BLaER1 treated with 17β-estradiol and CSF1 and Interleukin-3, amounts not matched to agents 10 nM and 100 nM (cell line): ENCODE measurements around the gene SCAPER.

Source experiments
- H3K27ac ChIP-seq, 11 experiments: shearing (Covaris generic); formaldehyde crosslinking; 2 replicates each; pipeline ENCODE4 v1.8.1; 2022
- H3K27me3 ChIP-seq, 11 experiments: shearing (Covaris generic); formaldehyde crosslinking; 2 replicates each; pipeline ENCODE4 v1.8.1; 2022
- H3K36me3 ChIP-seq, 11 experiments: shearing (Covaris generic); formaldehyde crosslinking; 2 replicates each; pipeline ENCODE4 v1.8.1; 2022
- H3K4me1 ChIP-seq, 10 experiments: shearing (Covaris generic); formaldehyde crosslinking; 2 replicates each; pipeline ENCODE4 v1.8.1; 2022
- H3K4me2 ChIP-seq, 11 experiments: shearing (Covaris generic); formaldehyde crosslinking; 2 replicates each; pipeline ENCODE4 v1.8.1; 2022
- H3K4me3 ChIP-seq, 10 experiments: shearing (Covaris generic); formaldehyde crosslinking; 2 replicates each; pipeline ENCODE4 v1.8.1; 2022
- H3K9ac ChIP-seq, 11 experiments: shearing (Covaris generic); formaldehyde crosslinking; 2 replicates each; pipeline ENCODE4 v1.8.1; 2022
- H3K9me3 ChIP-seq, 11 experiments: shearing (Covaris generic); formaldehyde crosslinking; replicated peaks in 1 of 11; 2 replicates each; pipeline ENCODE4 v1.8.1; 2022
- H4K20me1 ChIP-seq, 11 experiments: shearing (Covaris generic); formaldehyde crosslinking; 2 replicates each; pipeline ENCODE4 v1.8.1; 2022
- Cebpa-rat ChIP-seq, 11 experiments: shearing (Covaris generic); IDR thresholded peaks; 2 replicates each; pipeline ENCODE4 v1.8.1; 2022

The SCAPER gene

GRCh38 chr15:76684002-76684401 lies 221.1 kb downstream of the SCAPER start:
- no peak overlapping the region for H3K4me3 ChIP-seq
- H3K27ac ChIP-seq: no peak overlapping the region
- peaks cover 0 to 7% (median 0%) of the 10 kb centered on the region in 11 experiments; a peak in 1 of 22 replicates for H3K36me3 ChIP-seq
- no peaks in the 10 kb centered on the region; a peak in 1 of 20 replicates for H3K4me1 ChIP-seq
- TF ChIP-seq Cebpa-rat (IDR thresholded peaks at IDR 0.05): no peak
- H3K9me3 ChIP-seq: peaks cover 0 to 15% (median 5%) of the 10 kb centered on the region in 11 experiments; a peak in 8 of 22 replicates
- no peak overlapping the region for H3K4me2 ChIP-seq
- no peaks in the 10 kb centered on the region for H4K20me1 ChIP-seq
- H3K9ac ChIP-seq: no peak overlapping the region
- no peaks in the 10 kb centered on the region for H3K27me3 ChIP-seq

GRCh38 chr15:76682833-76683232 lies 222.3 kb downstream of the SCAPER start:
- Histone ChIP-seq H3K9me3 (peaks cover 0 to 14% (median 5%) of the 10 kb centered on the region in 11 experiments; a peak in 8 of 22 replicates), H3K4me3 (no peak overlapping the region), H3K4me1 (no peaks in the 10 kb centered on the region; a peak in 1 of 20 replicates), H3K27ac (no peak overlapping the region), H3K4me2 (no peak overlapping the region), H4K20me1 (no peaks in the 10 kb centered on the region), H3K36me3 (peaks cover 0 to 7% (median 0%) of the 10 kb centered on the region in 11 experiments; a peak in 1 of 22 replicates), H3K9ac (no peak overlapping the region), H3K27me3 (no peaks in the 10 kb centered on the region)
- TF ChIP-seq Cebpa-rat (IDR thresholded peaks at IDR 0.05): no peak

GRCh38 chr15:76682259-76682658 lies 222.9 kb downstream of the SCAPER start:
- Histone ChIP-seq H3K4me1 (no peaks in the 10 kb centered on the region; a peak in 1 of 20 replicates), H3K9ac (no peak overlapping the region), H3K27me3 (no peaks in the 10 kb centered on the region), H3K36me3 (peaks cover 0 to 7% (median 0%) of the 10 kb centered on the region in 11 experiments; a peak in 1 of 22 replicates), H3K9me3 (peaks cover 0 to 9% (median 0%) of the 10 kb centered on the region in 11 experiments; a peak in 3 of 22 replicates), H4K20me1 (no peaks in the 10 kb centered on the region), H3K4me3 (no peak overlapping the region), H3K27ac (no peak overlapping the region), H3K4me2 (no peak overlapping the region)
- TF ChIP-seq Cebpa-rat (IDR thresholded peaks at IDR 0.05): no peak

DNA sequence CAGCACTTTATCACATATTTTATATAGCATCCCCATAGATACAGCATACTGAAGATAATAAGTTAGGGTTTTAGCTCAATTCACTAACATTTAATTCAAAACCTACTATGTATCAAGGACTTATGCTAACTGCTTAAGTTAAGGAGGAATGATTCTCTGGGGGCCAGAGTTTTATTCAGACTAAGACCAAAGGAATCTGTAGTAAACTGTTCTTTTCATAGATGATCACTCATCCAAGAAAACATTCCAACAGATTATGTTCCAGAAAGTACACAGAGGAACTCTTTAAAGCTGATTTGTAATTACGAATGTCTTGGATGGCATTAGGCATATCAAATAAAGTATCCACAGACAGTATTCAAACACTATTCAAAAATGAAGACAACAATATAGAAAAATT lies 226.4 kb downstream of the SCAPER start:
- no peaks in the 10 kb centered on the region for H4K20me1 ChIP-seq
- H3K4me1 ChIP-seq: no peaks in the 10 kb centered on the region; a peak in 1 of 20 replicates
- no peak overlapping the region for H3K4me3 ChIP-seq
- no peak overlapping the region for H3K9ac ChIP-seq
- H3K27me3 ChIP-seq: no peaks in the 10 kb centered on the region
- no peak overlapping the region for H3K27ac ChIP-seq
- no peak overlapping the region for H3K4me2 ChIP-seq
- H3K36me3 ChIP-seq: peaks cover 0 to 7% (median 0%) of the 10 kb centered on the region in 11 experiments; a peak in 1 of 22 replicates
- no peak for TF ChIP-seq Cebpa-rat (IDR thresholded peaks at IDR 0.05)
- peaks cover 0 to 9% (median 0%) of the 10 kb centered on the region in 11 experiments; a peak in 3 of 22 replicates for H3K9me3 ChIP-seq

- no peak overlapping the region for H3K27ac ChIP-seq
- no peak overlapping the region for H3K9ac ChIP-seq
- no peak overlapping the region for H3K4me2 ChIP-seq
- H4K20me1 ChIP-seq: no peaks in the 10 kb centered on the region
- H3K27me3 ChIP-seq: no peaks in the 10 kb centered on the region
- H3K4me3 ChIP-seq: no peak overlapping the region
- H3K4me1 ChIP-seq: no peaks in the 10 kb centered on the region
- H3K36me3 ChIP-seq: no peaks in the 10 kb centered on the region
- no peaks in the 10 kb centered on the region for H3K9me3 ChIP-seq
- no peak for TF ChIP-seq Cebpa-rat (IDR thresholded peaks at IDR 0.05)
Measured at GRCh38 chr15:76674883-76675282, 230.3 kb downstream of the SCAPER start.

- no peaks in the 10 kb centered on the region for H4K20me1 ChIP-seq
Measured at GRCh38 chr15:76669521-76670207, 235.5 kb downstream of the SCAPER start.

GRCh38 chr15:76668900-76669299 lies 236.2 kb downstream of the SCAPER start:
- no peak overlapping the region for H3K4me2 ChIP-seq
- peaks cover 0 to 8% (median 0%) of the 10 kb centered on the region in 11 experiments; a peak in 1 of 22 replicates for H3K36me3 ChIP-seq
- peaks cover 0 to 2% (median 0%) of the 10 kb centered on the region in 10 experiments; a peak in 1 of 20 replicates for H3K4me1 ChIP-seq
- no peak overlapping the region for H3K4me3 ChIP-seq
- H3K27ac ChIP-seq: no peak overlapping the region
- H3K27me3 ChIP-seq: no peaks in the 10 kb centered on the region
- H4K20me1 ChIP-seq: no peaks in the 10 kb centered on the region
- H3K9ac ChIP-seq: no peak overlapping the region
- TF ChIP-seq Cebpa-rat (IDR thresholded peaks at IDR 0.05): no peak
- H3K9me3 ChIP-seq: no peaks in the 10 kb centered on the region

More at GRCh38 chr15:76669521-76670207, 235.5 kb downstream of the SCAPER start:
- H3K4me3 ChIP-seq: no peak overlapping the region
- no peak overlapping the region for H3K9ac ChIP-seq
- H3K27ac ChIP-seq: no peak overlapping the region
- TF ChIP-seq Cebpa-rat (IDR thresholded peaks at IDR 0.05): no peak
- H3K9me3 ChIP-seq: no peaks in the 10 kb centered on the region
- H3K36me3 ChIP-seq: peaks cover 0 to 8% (median 0%) of the 10 kb centered on the region in 11 experiments; a peak in 1 of 22 replicates
- H3K4me1 ChIP-seq: no peaks in the 10 kb centered on the region
- no peaks in the 10 kb centered on the region for H3K27me3 ChIP-seq
- no peak overlapping the region for H3K4me2 ChIP-seq

GRCh38 chr15:76667943-76668715 lies 237.0 kb downstream of the SCAPER start:
- H3K4me1 ChIP-seq: peaks cover 0 to 7% (median 0%) of the 10 kb centered on the region in 10 experiments; a peak in 3 of 20 replicates
- no peak overlapping the region for H3K27ac ChIP-seq
- H3K9ac ChIP-seq: no peak overlapping the region
- no peaks in the 10 kb centered on the region for H3K9me3 ChIP-seq
- no peaks in the 10 kb centered on the region for H4K20me1 ChIP-seq
- TF ChIP-seq Cebpa-rat (IDR thresholded peaks at IDR 0.05): no peak
- no peaks in the 10 kb centered on the region for H3K27me3 ChIP-seq
- H3K4me2 ChIP-seq: no peak overlapping the region
- no peak overlapping the region for H3K4me3 ChIP-seq
- H3K36me3 ChIP-seq: peaks cover 0 to 8% (median 0%) of the 10 kb centered on the region in 11 experiments; a peak in 1 of 22 replicates

- Histone ChIP-seq H4K20me1 (no peaks in the 10 kb centered on the region), H3K27ac (no peak overlapping the region), H3K4me3 (no peak overlapping the region), H3K36me3 (peaks cover 0 to 26% (median 0%) of the 10 kb centered on the region in 11 experiments; a peak in 4 of 22 replicates), H3K9me3 (peaks cover 0 to 8% (median 0%) of the 10 kb centered on the region in 11 experiments; a peak in 2 of 22 replicates), H3K9ac (no peak overlapping the region), H3K4me2 (no peak overlapping the region), H3K27me3 (no peaks in the 10 kb centered on the region), H3K4me1 (peaks cover 0 to 8% (median 0%) of the 10 kb centered on the region in 10 experiments; a peak in 3 of 20 replicates)
- TF ChIP-seq Cebpa-rat (IDR thresholded peaks at IDR 0.05): no peak
Measured at GRCh38 chr15:76664895-76665294, 240.2 kb downstream of the SCAPER start.
